H1 (cell line): ENCODE data around the gene PDXP. TPM values are rescaled to one million over a fixed set of nuclear protein-coding genes. Genes with fewer than 3 reads are reported as not detected.

Experiments
- CTCF ChIA-PET: fragments of 300-600 bp; sonication (Branson Sonifier 250); formaldehyde crosslinking; loops from one replicate; lab custom pipeline; 2021; ENCODE audit not compliant: partially characterized antibody; lab: Charles Lee
- POLR2A ChIA-PET: fragments of 300-600 bp; sonication (Branson Sonifier 250); formaldehyde crosslinking; loops from one replicate; lab custom pipeline; 2021; ENCODE audit warnings: inconsistent platforms; ENCODE audit not compliant: partially characterized antibody; lab: Charles Lee
- DNase-seq, 2 experiments: peaks; one replicate each; pipeline versions ENCODE4 v3.0.0 to v3.0.0-alpha.2; 2010 to 2022; ENCODE audit warnings: low spot score in 2 of 2, low read depth in 1 of 2, mixed read lengths in 1 of 2
- FAIRE-seq: peaks from 2 replicates; lab custom pipeline; 2011; peaks lifted over from hg19 to GRCh38; lab: Jason Lieb, UNC
- H2AFZ ChIP-seq: 2 replicates; pipeline ENCODE4 v1.8.1; 2012; ENCODE audit warnings: low read length, inconsistent platforms
- H2AK5ac ChIP-seq: 2 replicates; pipeline ENCODE4 v1.6.1; 2013; ENCODE audit warnings: low read depth, low read length
- H2BK120ac ChIP-seq: replicated peaks from 2 replicates; pipeline ENCODE3; 2013; ENCODE audit warnings: low read depth, low read length, inconsistent platforms
- H2BK12ac ChIP-seq: 2 replicates; pipeline ENCODE4 v1.6.1; 2013; ENCODE audit warnings: low read depth, low read length
- H2BK15ac ChIP-seq: 2 replicates; pipeline ENCODE4 v1.6.1; 2013; ENCODE audit warnings: low read length
- H2BK20ac ChIP-seq: 2 replicates; pipeline ENCODE4 v1.6.1; 2013; ENCODE audit warnings: low read length
- H2BK5ac ChIP-seq: 2 replicates; pipeline ENCODE4 v1.6.1; 2013; ENCODE audit warnings: low read depth, low read length
- H3K14ac ChIP-seq: 2 replicates; pipeline ENCODE4 v1.6.1; 2013; ENCODE audit warnings: inconsistent platforms; ENCODE audit not compliant: insufficient read length
- H3K18ac ChIP-seq: 2 replicates; pipeline ENCODE4 v1.6.1; 2013; ENCODE audit warnings: low read length; ENCODE audit errors: extremely low read depth
- H3K23ac ChIP-seq: 2 replicates; pipeline ENCODE4 v1.6.1; 2013; ENCODE audit warnings: inconsistent platforms; ENCODE audit not compliant: insufficient read length
- H3K23me2 ChIP-seq: 2 replicates; pipeline ENCODE4 v1.6.1; 2013; ENCODE audit warnings: low read depth, low read length
- H3K27ac ChIP-seq: 2 replicates; pipeline ENCODE4 v1.6.1; 2011; ENCODE audit warnings: low read depth, low read length, inconsistent platforms
- H3K27me3 ChIP-seq, 4 experiments: replicated peaks in 1 of 4; 1 replicate in 1 of 4; 2 replicates in 3 of 4; pipeline versions ENCODE4 v1.6.1 to v1.8.1; 2011 to 2013; ENCODE audit warnings: low read length in 3 of 4, mild to moderate bottlenecking in 3 of 4, inconsistent platforms in 2 of 4, mixed read lengths in 2 of 4, moderate library complexity in 1 of 4; ENCODE audit not compliant: control insufficient read depth in 3 of 4, insufficient read depth in 3 of 4; ENCODE audit errors: extremely low read depth in 1 of 4
- H3K36me3 ChIP-seq, 4 experiments: 2 replicates each; pipeline versions ENCODE4 v1.6.1 to v1.8.1; 2011 to 2013; ENCODE audit warnings: mild to moderate bottlenecking in 4 of 4, low read length in 3 of 4, moderate library complexity in 2 of 4, control low read depth in 1 of 4, inconsistent platforms in 1 of 4; ENCODE audit not compliant: insufficient read depth in 4 of 4, control insufficient read depth in 2 of 4
- H3K4ac ChIP-seq: replicated peaks from 2 replicates; pipeline ENCODE3; 2013; ENCODE audit warnings: low read length, low read depth, mixed read lengths, inconsistent platforms; ENCODE audit not compliant: insufficient read length
- H3K4me1 ChIP-seq, 4 experiments: replicated peaks in 1 of 4; 1 replicate in 1 of 4; 2 replicates in 3 of 4; pipeline versions ENCODE4 v1.6.1 to v1.8.1; 2011 to 2013; ENCODE audit warnings: low read length in 3 of 4, inconsistent platforms in 2 of 4, mixed read lengths in 1 of 4; ENCODE audit not compliant: insufficient read depth in 4 of 4, control insufficient read depth in 3 of 4
- H3K4me2 ChIP-seq, 2 experiments: 2 replicates each; pipeline versions ENCODE4 v1.6.1 to v1.8.1; 2011 to 2013; ENCODE audit warnings: low read depth in 2 of 2, low read length in 2 of 2, control low read depth in 1 of 2, inconsistent platforms in 1 of 2, mild to moderate bottlenecking in 1 of 2; ENCODE audit not compliant: insufficient read depth in 1 of 2
- H3K4me3 ChIP-seq, 4 experiments: fragments of 200-600, 300-600 bp in 1 of 4; sonication (generic), shearing (Covaris generic), sonication (Bioruptor Twin) in 1 of 4; 2 replicates each; pipeline versions ENCODE4 v1.5.1 to v1.8.1; 2011 to 2016; ENCODE audit warnings: low read length in 4 of 4, low read depth in 3 of 4, control low read depth in 2 of 4, inconsistent platforms in 2 of 4, mild to moderate bottlenecking in 2 of 4, mixed read lengths in 1 of 4, moderate library complexity in 1 of 4; ENCODE audit not compliant: insufficient read depth in 2 of 4; ENCODE audit errors: extremely low read depth in 1 of 4
- H3K56ac ChIP-seq: replicated peaks from 2 replicates; pipeline ENCODE3; 2013; ENCODE audit warnings: low read depth, mild to moderate bottlenecking, mixed read lengths, low read length, inconsistent platforms; ENCODE audit not compliant: insufficient read length
- H3K79me1 ChIP-seq: 2 replicates; pipeline ENCODE4 v1.6.1; 2013; ENCODE audit warnings: low read depth, low read length, control low read depth
- H3K79me2 ChIP-seq, 2 experiments: 2 replicates each; pipeline versions ENCODE4 v1.6.1 to v1.8.1; 2012 to 2013; ENCODE audit warnings: low read length in 2 of 2, mild to moderate bottlenecking in 2 of 2, inconsistent platforms in 1 of 2; ENCODE audit not compliant: insufficient read depth in 2 of 2, control insufficient read depth in 1 of 2
- H3K9ac ChIP-seq, 4 experiments: replicated peaks in 1 of 4; 1 replicate in 1 of 4; 2 replicates in 3 of 4; pipeline versions ENCODE4 v1.6.1 to v1.8.1; 2011 to 2013; ENCODE audit warnings: low read depth in 3 of 4, low read length in 3 of 4, control low read depth in 2 of 4, mild to moderate bottlenecking in 2 of 4, moderate library complexity in 2 of 4, inconsistent platforms in 1 of 4; ENCODE audit errors: extremely low read depth in 1 of 4
- H3K9me3 ChIP-seq, 2 experiments: 2 replicates each; pipeline versions ENCODE4 v1.6.1 to v1.8.1; 2012 to 2013; ENCODE audit warnings: mild to moderate bottlenecking in 2 of 2, moderate library complexity in 2 of 2, control low read depth in 1 of 2, inconsistent platforms in 1 of 2, low read depth in 1 of 2, low read length in 1 of 2, mixed read lengths in 1 of 2; ENCODE audit not compliant: insufficient read depth in 2 of 2
- H4K20me1 ChIP-seq, 2 experiments: replicated peaks in 1 of 2; 2 replicates each; pipeline versions ENCODE3 to v1.8.1; 2011 to 2013; ENCODE audit warnings: inconsistent platforms in 2 of 2, low read length in 2 of 2, mild to moderate bottlenecking in 1 of 2; ENCODE audit not compliant: insufficient read depth in 2 of 2, control insufficient read depth in 1 of 2
- H4K5ac ChIP-seq: 2 replicates; pipeline ENCODE4 v1.6.1; 2013; ENCODE audit warnings: low read length, low read depth, mixed read lengths, inconsistent platforms; ENCODE audit not compliant: insufficient read length
- H4K8ac ChIP-seq: 2 replicates; pipeline ENCODE4 v1.8.0; 2013; ENCODE audit warnings: mild to moderate bottlenecking, moderate library complexity, low read length, inconsistent platforms; ENCODE audit not compliant: insufficient read depth; ENCODE audit errors: extremely low read depth
- H4K91ac ChIP-seq: replicated peaks from 2 replicates; pipeline ENCODE3; 2013; ENCODE audit warnings: low read length, mixed read lengths, inconsistent platforms; ENCODE audit not compliant: insufficient read length
- BACH1 ChIP-seq: IDR thresholded peaks from 2 replicates; pipeline ENCODE4 v1.6.1; 2012; ENCODE audit warnings: low read length, improper control_type of control experiment
- CEBPB ChIP-seq: IDR thresholded peaks from 2 replicates; pipeline ENCODE4 v1.6.1; 2012; ENCODE audit warnings: low read depth, low read length
- CREB1 ChIP-seq: IDR thresholded peaks from 2 replicates; pipeline ENCODE4 v1.6.1; 2012; ENCODE audit warnings: inconsistent platforms
- EP300 ChIP-seq, 2 experiments: IDR thresholded peaks; 1 replicate in 1 of 2; 2 replicates in 1 of 2; pipeline ENCODE4 v1.6.1; 2011 to 2012; ENCODE audit warnings: low read depth in 2 of 2, low read length in 2 of 2, mild to moderate bottlenecking in 2 of 2, borderline replicate concordance in 1 of 2, inconsistent platforms in 1 of 2, moderate library complexity in 1 of 2
- SIN3A ChIP-seq, 2 experiments: IDR thresholded peaks in 1 of 2; conservative IDR thresholded peaks in 1 of 2; 2 replicates each; pipeline ENCODE4 v1.6.1; 2011 to 2012; ENCODE audit warnings: low read length in 2 of 2, improper control_type of control experiment in 1 of 2, low read depth in 1 of 2, mild to moderate bottlenecking in 1 of 2
- SP1 ChIP-seq: IDR thresholded peaks from 2 replicates; pipeline ENCODE4 v1.6.1; 2011; ENCODE audit warnings: low read depth, low read length
- TAF1 ChIP-seq: IDR thresholded peaks from 2 replicates; pipeline ENCODE4 v1.6.1; 2011; ENCODE audit warnings: mild to moderate bottlenecking, low read depth, low read length
- TAF7 ChIP-seq: optimal IDR thresholded peaks from 2 replicates; pipeline ENCODE3; 2011; ENCODE audit warnings: low read depth, mild to moderate bottlenecking, inconsistent platforms, low read length, moderate library complexity, borderline replicate concordance
- TCF12 ChIP-seq: IDR thresholded peaks from 2 replicates; pipeline ENCODE4 v1.6.1; 2011; ENCODE audit warnings: low read depth, mild to moderate bottlenecking, low read length
- WGBS, 2 experiments: shearing (Covaris generic) in 1 of 2; methylation state at CpG; one replicate each; pipeline versions ENCODE4 v1.1.6 to v1.1.7; 2013 to 2015; ENCODE audit warnings: low lambda C conversion rate in 2 of 2, mixed read lengths in 2 of 2, inconsistent platforms in 1 of 2, low coverage in 1 of 2, missing lambda C conversion rate in 1 of 2; ENCODE audit not compliant: insufficient replicate concordance in 2 of 2, insufficient coverage in 1 of 2, insufficient read length in 1 of 2; ENCODE audit errors: extremely low coverage in 1 of 2, missing lambda C conversion rate in 1 of 2; 5-methylcytosine and 5-hydroxymethylcytosine counted together
- polyA plus RNA-seq, 7 experiments: library from polyadenylated mRNA; depleted of rRNA in 3 of 7; stranded (reverse) in 5 of 7; unstranded in 2 of 7; fragments of >200 nt in 5 of 7; fragments of 200-250 nt in 2 of 7; gene quantifications; 1 replicate in 5 of 7; 2 replicates in 1 of 7; 4 replicates in 1 of 7; pipeline versions ENCODE4 v1.2.1 to v1.2.3, GENCODE V29; 2011 to 2013; ENCODE audit warnings: missing spikeins in 2 of 7, mixed read lengths in 2 of 7
- total RNA-seq: library from RNA; stranded (reverse); fragmentation: NEBNext Ultra II Directional; extraction: Animal tissue kit (Norgen Biotek cat#: 25700); gene quantifications from 2 replicates; pipeline ENCODE4 v1.2.1, GENCODE V29; 2021

The PDXP gene
- total and polyA plus RNA-seq, 2 of the 8 experiments (the other 6 are each of a cell fraction or from before 2014, with no cell fraction given), result 36.6 to 67.7 TPM

GRCh38 chr22:37710675-37711074 is 52.2 kb downstream of the PDXP start:
- H2AFZ ChIP-seq, result no peak overlapping the region
- H3K9ac ChIP-seq, result no peak overlapping the region
- no peak overlapping the region for H3K18ac ChIP-seq
- FAIRE-seq (no peak), DNase-seq (no peak)
- peaks cover 7 to 36% (median 17%) of the 10 kb centered on the region in 4 experiments; a peak in 6 of 8 replicates for H3K36me3 ChIP-seq
- no peak overlapping the region for H2BK20ac ChIP-seq
- peak overlapping the region; percentile 18; the same call in 1 of the 2 replicates for H4K8ac ChIP-seq
- H3K23me2 ChIP-seq, result no peaks in the 10 kb centered on the region
- H2BK12ac ChIP-seq, result no peak overlapping the region
- POLR2A ChIA-PET, result interaction anchor here (1.2 to 5.3 kb wide), 2 partner anchors 12 to 85 kb away, joined by 3 to 30 read pairs; partner anchors contain the start of gene TRIOBP
- H3K4me3 ChIP-seq, result no peak overlapping the region
- H2BK120ac ChIP-seq, result no peak overlapping the region
- H3K79me1 ChIP-seq, result no peaks in the 10 kb centered on the region
- no peak overlapping the region; the same call in 1 of the 2 replicates for H2BK5ac ChIP-seq
- no peak overlapping the region for H4K5ac ChIP-seq
- H2AK5ac ChIP-seq, result no peak overlapping the region
- H3K56ac ChIP-seq, result no peak overlapping the region
- no peak overlapping the region for H3K4ac ChIP-seq
- H2BK15ac ChIP-seq, result no peak overlapping the region
- no peaks in the 10 kb centered on the region for H3K79me2 ChIP-seq
- no peak overlapping the region for H3K14ac ChIP-seq
- CTCF ChIA-PET, result interaction anchor here (1.6 kb wide), 1 partner anchor 49 kb away, joined by 3 read pairs; no protein-coding TSS in a partner anchor
- no peak overlapping the region for H4K91ac ChIP-seq
- TF ChIP-seq TAF1, result no peak
- no peak for TF ChIP-seq EP300 (IDR thresholded peaks at IDR 0.05; ENCODE audit: borderline replicate concordance in 1 of 2, low read depth in 2 of 2, low read length in 2 of 2)
- no peak for TF ChIP-seq SIN3A (conservative IDR thresholded peaks at IDR 0.05 in 1 of 2, IDR thresholded peaks at IDR 0.05 in 1 of 2; ENCODE audit: low read depth in 1 of 2, low read length in 2 of 2)
- TF ChIP-seq TCF12, result no peak
- TF ChIP-seq SP1, result no peak
- no peak for TF ChIP-seq CREB1
- TF ChIP-seq TAF7, result no peak
- TF ChIP-seq BACH1, result no peak
- no peak for TF ChIP-seq CEBPB
- WGBS, 2 experiments, result 89% methylated on average over 3 of the region's 3 CpGs; no CpG with 5 or more reads in 1 of the 2 experiments
- no peak overlapping the region for H3K27ac ChIP-seq
- H3K23ac ChIP-seq, result no peak overlapping the region
- no peaks in the 10 kb centered on the region for H3K27me3 ChIP-seq
- peaks cover 0 to 5% (median 0%) of the 10 kb centered on the region in 4 experiments; a peak in 1 of 7 replicates for H3K4me1 ChIP-seq
- peaks cover 6 to 9% of the 10 kb centered on the region in 2 experiments for H4K20me1 ChIP-seq
- no peaks in the 10 kb centered on the region; a peak in 1 of 4 replicates for H3K9me3 ChIP-seq
- no peak overlapping the region for H3K4me2 ChIP-seq
